Keratinocyte (primary cell): Measurements from ENCODE around the gene RGL4. TPM values are rescaled to one million over a fixed set of nuclear protein-coding genes. Genes with fewer than 3 reads are reported as not detected.
"Not testable (repeated sequence)": the region's sequence is repeated elsewhere in the genome, so short reads cannot be mapped to it uniquely, and the experiment has no call there.

Source experiments
- DNase-seq: peaks from one replicate; pipeline ENCODE4 v3.0.0-alpha.2; 2011; ENCODE audit warnings: low read depth, missing footprints, low spot score
- FAIRE-seq: peaks from 2 replicates; lab custom pipeline; 2011; peaks lifted over from hg19 to GRCh38; lab: Jason Lieb, UNC
- H2AFZ ChIP-seq: 2 replicates; pipeline ENCODE4 v1.6.0; 2012; ENCODE audit warnings: low read length, control low read depth, inconsistent platforms; ENCODE audit not compliant: control insufficient read depth
- H3K27ac ChIP-seq: 2 replicates; pipeline ENCODE4 v1.5.1; 2011; ENCODE audit warnings: low read length; ENCODE audit not compliant: control insufficient read depth, insufficient read depth
- H3K27me3 ChIP-seq: 3 replicates; pipeline ENCODE4 v1.6.0; 2011; ENCODE audit warnings: low read length; ENCODE audit not compliant: control insufficient read depth, insufficient read depth; ENCODE audit errors: extremely low read depth
- H3K36me3 ChIP-seq, 2 experiments: 2 replicates in 1 of 2; 3 replicates in 1 of 2; pipeline ENCODE4 v1.5.1; 2011; ENCODE audit warnings: low read length in 2 of 2, mild to moderate bottlenecking in 1 of 2; ENCODE audit not compliant: control insufficient read depth in 2 of 2, insufficient read depth in 2 of 2; ENCODE audit errors: extremely low read depth in 1 of 2
- H3K4me1 ChIP-seq: 3 replicates; pipeline ENCODE4 v1.5.1; 2011; ENCODE audit warnings: low read length; ENCODE audit not compliant: control insufficient read depth, insufficient read depth; ENCODE audit errors: extremely low read depth
- H3K4me2 ChIP-seq: 3 replicates; pipeline ENCODE4 v1.6.0; 2011; ENCODE audit warnings: low read depth, low read length; ENCODE audit not compliant: control insufficient read depth, insufficient read depth; ENCODE audit errors: extremely low read depth
- H3K4me3 ChIP-seq, 3 experiments: fragments of 200-600 bp in 1 of 3; sonication (generic) in 1 of 3; 2 replicates in 2 of 3; 3 replicates in 1 of 3; pipeline ENCODE4 v1.5.1; 2011 to 2016; ENCODE audit warnings: low read length in 3 of 3, mild to moderate bottlenecking in 3 of 3, control low read depth in 2 of 3, inconsistent platforms in 1 of 3, low read depth in 1 of 3, mixed read lengths in 1 of 3, mixed run types in 1 of 3, moderate library complexity in 1 of 3; ENCODE audit not compliant: control insufficient read depth in 2 of 3, insufficient read depth in 2 of 3; ENCODE audit errors: extremely low read depth in 1 of 3
- H3K79me2 ChIP-seq: 2 replicates; pipeline ENCODE4 v1.6.0; 2012; ENCODE audit warnings: low read length; ENCODE audit not compliant: control insufficient read depth, insufficient read depth
- H3K9ac ChIP-seq: 3 replicates; pipeline ENCODE4 v1.6.0; 2011; ENCODE audit warnings: low read length; ENCODE audit not compliant: control insufficient read depth, insufficient read depth; ENCODE audit errors: extremely low read depth
- H3K9me1 ChIP-seq: 3 replicates; pipeline ENCODE4 v1.6.0; 2011; ENCODE audit warnings: low read length; ENCODE audit not compliant: control insufficient read depth, insufficient read depth; ENCODE audit errors: extremely low read depth
- H3K9me3 ChIP-seq: 2 replicates; pipeline ENCODE4 v1.5.1; 2012; ENCODE audit warnings: low read depth, low read length; ENCODE audit not compliant: control insufficient read depth
- H4K20me1 ChIP-seq: 3 replicates; pipeline ENCODE4 v1.6.0; 2011; ENCODE audit warnings: low read length; ENCODE audit not compliant: control insufficient read depth, insufficient read depth; ENCODE audit errors: extremely low read depth
- EZH2 ChIP-seq: IDR thresholded peaks from one replicate; pipeline ENCODE4 v1.6.1; 2012; ENCODE audit warnings: inconsistent platforms, mild to moderate bottlenecking, low read length, moderate library complexity
- dilution Hi-C: fragments of 300-500 bp; cut with MboI; formaldehyde crosslinking; loops from one replicate; pipeline ENCODE4 v1.7.0; 2020; ENCODE audit warnings: low sequenced_read_pairs; ENCODE audit not compliant: extremely low pct_ligation_motif_present
- polyA plus RNA-seq, 5 experiments: library from polyadenylated mRNA; depleted of rRNA in 3 of 5; stranded (reverse) in 3 of 5; stranded (forward) in 1 of 5; unstranded in 1 of 5; fragments of >200 nt; gene quantifications; 1 replicate in 1 of 5; 2 replicates in 3 of 5; 3 replicates in 1 of 5; pipeline versions ENCODE4 v1.2.1 to v1.2.3, GENCODE V29; 2011 to 2012; ENCODE audit warnings: missing spikeins in 2 of 5, low read depth in 1 of 5, low replicate concordance in 1 of 5
- TF ChIP-seq, protein P1 (sequence below), 3 experiments: IDR thresholded peaks in 1 of 3; conservative IDR thresholded peaks in 1 of 3; optimal IDR thresholded peaks in 1 of 3; 2 replicates in 2 of 3; 3 replicates in 1 of 3; pipeline versions ENCODE3 to v1.5.1; 2011; ENCODE audit warnings: low read length in 3 of 3, mild to moderate bottlenecking in 3 of 3, moderate library complexity in 2 of 3, control low read depth in 1 of 3, inconsistent platforms in 1 of 3; ENCODE audit not compliant: insufficient read depth in 2 of 3; ENCODE audit errors: extremely low read depth in 1 of 3

Gene RGL4
- polyA plus RNA-seq, 1 donor (not counting 4 experiments of a cell fraction or from before 2014, with no cell fraction given) = not detected

DNA sequence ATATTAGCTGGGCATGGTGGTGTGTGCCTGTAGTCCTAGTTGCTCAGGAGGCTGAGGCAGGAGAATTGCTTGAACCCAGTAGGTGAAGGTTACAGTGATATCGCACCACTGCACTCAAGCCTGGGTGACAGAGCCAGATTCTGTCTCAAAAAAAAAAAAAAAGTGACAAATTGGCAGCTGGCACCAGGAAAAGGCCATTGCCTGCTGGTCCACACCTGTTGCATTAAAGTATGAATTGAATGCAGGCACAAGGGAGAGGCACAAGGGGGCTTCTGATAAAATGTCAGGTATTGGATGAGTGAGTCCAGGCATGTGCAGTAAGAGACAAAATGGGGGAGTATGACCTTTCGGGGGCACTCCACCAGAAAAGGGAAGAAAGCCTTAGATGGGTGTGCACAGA, 31.9 kb downstream of the RGL4 start:
- DNase-seq (no peak), FAIRE-seq (no peak)
- Histone ChIP-seq H4K20me1 (no peaks in the 10 kb centered on the region), H3K9ac (no peak overlapping the region), H3K4me1 (no peaks in the 10 kb centered on the region), H3K27me3 (no peaks in the 10 kb centered on the region), H3K9me3 (no peaks in the 10 kb centered on the region), H3K27ac (no peak overlapping the region), H2AFZ (no peak overlapping the region), H3K4me3 (no peak overlapping the region), H3K79me2 (no peaks in the 10 kb centered on the region), H3K9me1 (no peaks in the 10 kb centered on the region), H3K36me3 (no peaks in the 10 kb centered on the region), H3K4me2 (no peak overlapping the region)
- dilution Hi-C loops = no loop called here
- TF ChIP-seq EZH2 = no peak
- TF ChIP-seq, protein P1, sequence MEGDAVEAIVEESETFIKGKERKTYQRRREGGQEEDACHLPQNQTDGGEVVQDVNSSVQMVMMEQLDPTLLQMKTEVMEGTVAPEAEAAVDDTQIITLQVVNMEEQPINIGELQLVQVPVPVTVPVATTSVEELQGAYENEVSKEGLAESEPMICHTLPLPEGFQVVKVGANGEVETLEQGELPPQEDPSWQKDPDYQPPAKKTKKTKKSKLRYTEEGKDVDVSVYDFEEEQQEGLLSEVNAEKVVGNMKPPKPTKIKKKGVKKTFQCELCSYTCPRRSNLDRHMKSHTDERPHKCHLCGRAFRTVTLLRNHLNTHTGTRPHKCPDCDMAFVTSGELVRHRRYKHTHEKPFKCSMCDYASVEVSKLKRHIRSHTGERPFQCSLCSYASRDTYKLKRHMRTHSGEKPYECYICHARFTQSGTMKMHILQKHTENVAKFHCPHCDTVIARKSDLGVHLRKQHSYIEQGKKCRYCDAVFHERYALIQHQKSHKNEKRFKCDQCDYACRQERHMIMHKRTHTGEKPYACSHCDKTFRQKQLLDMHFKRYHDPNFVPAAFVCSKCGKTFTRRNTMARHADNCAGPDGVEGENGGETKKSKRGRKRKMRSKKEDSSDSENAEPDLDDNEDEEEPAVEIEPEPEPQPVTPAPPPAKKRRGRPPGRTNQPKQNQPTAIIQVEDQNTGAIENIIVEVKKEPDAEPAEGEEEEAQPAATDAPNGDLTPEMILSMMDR (optimal IDR thresholded peaks at IDR 0.05 in 1 of 3, IDR thresholded peaks at IDR 0.05 in 1 of 3, conservative IDR thresholded peaks at IDR 0.05 in 1 of 3; ENCODE audit: extremely low read depth in 1 of 3, insufficient read depth in 2 of 3, low read length in 3 of 3) = no peak

DNA sequence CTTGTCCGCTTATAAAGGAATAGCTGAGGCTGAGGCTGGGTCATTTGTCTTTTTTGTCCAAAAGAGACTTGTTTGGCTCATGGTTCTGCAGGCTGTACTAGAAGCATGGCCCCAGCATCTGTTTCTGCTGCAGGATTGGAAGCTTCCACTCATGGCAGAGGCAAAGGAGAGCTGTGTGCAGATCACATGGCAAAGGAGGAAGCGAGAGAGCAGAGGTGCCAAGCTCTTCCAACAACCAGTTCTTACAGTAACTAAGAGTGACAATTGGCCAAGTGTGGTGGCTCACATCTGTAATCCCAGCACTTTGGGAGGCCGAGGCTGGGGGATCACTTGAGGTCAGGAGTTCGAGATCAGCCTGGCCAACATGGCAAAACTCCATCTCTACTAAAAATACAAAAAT, 37.3 kb downstream of the RGL4 start:
- H3K4me2 ChIP-seq, H3K4me1 ChIP-seq, H3K9me3 ChIP-seq, H3K4me3 ChIP-seq, H3K9me1 ChIP-seq, H3K9ac ChIP-seq, H3K27ac ChIP-seq, DNase-seq, FAIRE-seq, H4K20me1 ChIP-seq, H3K27me3 ChIP-seq, H2AFZ ChIP-seq, H3K36me3 ChIP-seq, H3K79me2 ChIP-seq, dilution Hi-C loops: not testable (repeated sequence)

DNA sequence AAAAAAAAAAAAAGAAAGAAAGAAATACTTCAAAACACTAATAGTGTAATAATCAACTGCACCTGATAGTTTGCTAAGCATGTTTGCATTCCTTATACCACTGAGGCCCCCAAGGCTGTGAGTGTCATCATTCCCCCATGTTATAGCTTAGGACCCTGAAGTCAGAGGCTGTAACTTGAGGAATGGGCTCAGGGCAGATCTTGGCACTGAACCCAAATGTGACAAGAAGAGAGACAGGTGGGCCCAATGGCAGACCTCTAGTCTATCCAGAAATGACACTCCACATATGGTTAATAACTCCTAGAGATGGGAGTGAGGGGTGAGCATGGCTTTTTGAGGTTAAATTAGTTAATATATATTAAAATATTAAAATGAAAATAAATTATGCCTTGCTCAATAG, 46.9 kb downstream of the RGL4 start:
- Histone ChIP-seq H3K79me2 (no peaks in the 10 kb centered on the region), H3K4me2 (no peak overlapping the region), H3K4me3 (no peak overlapping the region), H3K9ac (no peak overlapping the region), H3K4me1 (no peaks in the 10 kb centered on the region), H3K9me3 (no peaks in the 10 kb centered on the region), H4K20me1 (no peaks in the 10 kb centered on the region), H2AFZ (no peak overlapping the region), H3K9me1 (no peaks in the 10 kb centered on the region), H3K27me3 (no peaks in the 10 kb centered on the region), H3K27ac (no peak overlapping the region), H3K36me3 (peaks cover 0 to 4% of the 10 kb centered on the region in 2 experiments)
- no peak for DNase-seq
- TF ChIP-seq, protein P1 (optimal IDR thresholded peaks at IDR 0.05 in 1 of 3, IDR thresholded peaks at IDR 0.05 in 1 of 3, conservative IDR thresholded peaks at IDR 0.05 in 1 of 3; ENCODE audit: extremely low read depth in 1 of 3, insufficient read depth in 2 of 3, low read length in 3 of 3) = no peak
- TF ChIP-seq EZH2 = no peak
- no peak for FAIRE-seq
- dilution Hi-C loops = no loop called here
